Measurements from ENCODE around the gene CEACAM6.
"Not testable (repeated sequence)": the region's sequence is repeated elsewhere in the genome, so short reads cannot be mapped to it uniquely, and the experiment has no call there.

Gene CEACAM6

DNA sequence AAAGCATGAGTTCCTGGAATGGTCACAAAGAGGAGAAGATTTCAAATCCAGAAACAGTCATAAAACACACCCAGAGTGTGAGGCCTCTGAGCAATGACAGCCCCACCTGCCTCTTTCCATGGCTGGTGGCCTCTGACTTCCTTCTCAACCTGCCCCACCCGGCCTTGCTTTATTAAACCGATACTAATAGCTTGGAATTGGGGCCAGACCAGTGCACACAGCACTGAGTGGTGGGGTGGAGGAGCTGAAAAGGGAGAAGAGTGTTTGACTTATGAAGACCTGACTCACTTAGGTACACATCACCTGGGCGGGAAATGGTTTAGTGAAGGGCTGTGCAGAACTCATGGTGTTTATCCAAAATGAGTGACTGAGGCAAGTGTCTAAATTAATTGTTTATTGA lies 20.7 kb upstream of the CEACAM6 start:
- DNase-seq: no peak
- no peaks in the 10 kb centered on the region for H3K9me3 Mint-ChIP-seq
- H3K4me1 Mint-ChIP-seq (ENCODE audit: low read depth in 2 of 2): no peaks in the 10 kb centered on the region
- no peaks in the 10 kb centered on the region for H3K36me3 Mint-ChIP-seq (ENCODE audit: insufficient read depth)
- H3K27ac Mint-ChIP-seq: no peak overlapping the region
- peaks cover 48 to 58% of the 10 kb centered on the region in 2 donors for H3K27me3 Mint-ChIP-seq
- no peak for ATAC-seq (replicated peaks)
- H3K4me3 Mint-ChIP-seq: no peak overlapping the region

DNA sequence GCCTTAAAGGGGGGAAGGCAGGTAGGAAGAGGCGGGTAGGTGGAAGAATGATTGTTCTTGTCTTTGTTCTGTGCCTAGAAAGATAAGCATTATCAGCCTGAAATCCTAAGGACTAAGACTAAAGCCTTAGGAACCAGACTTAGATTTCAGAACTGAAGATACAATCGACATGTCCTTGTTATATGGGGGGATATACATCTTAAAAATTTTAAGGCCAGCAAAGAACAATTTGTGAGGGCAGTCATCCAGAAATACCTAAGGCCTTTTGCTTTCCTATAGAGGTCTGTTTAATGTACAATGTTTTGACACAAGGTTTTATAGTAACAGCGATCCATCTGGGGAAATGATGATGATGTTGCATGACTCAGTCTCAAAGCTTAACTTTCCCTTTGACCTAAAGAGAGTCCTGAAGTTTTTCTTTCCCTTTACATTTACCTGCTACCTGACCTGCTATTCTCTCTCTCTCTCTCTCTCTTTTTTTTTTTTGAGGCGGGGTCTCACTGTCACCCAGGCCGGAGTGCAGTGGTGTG lies 20.2 kb upstream of the CEACAM6 start:
- Mint-ChIP-seq H3K4me3 (no peak overlapping the region), H3K27ac (no peak overlapping the region), H3K27me3 (peaks cover 54 to 58% of the 10 kb centered on the region in 2 donors), H3K9me3 (no peaks in the 10 kb centered on the region), H3K36me3 (ENCODE audit: insufficient read depth) (no peaks in the 10 kb centered on the region), H3K4me1 (ENCODE audit: low read depth in 2 of 2) (no peaks in the 10 kb centered on the region)
- ATAC-seq (replicated peaks): no peak
- no peak for DNase-seq

DNA sequence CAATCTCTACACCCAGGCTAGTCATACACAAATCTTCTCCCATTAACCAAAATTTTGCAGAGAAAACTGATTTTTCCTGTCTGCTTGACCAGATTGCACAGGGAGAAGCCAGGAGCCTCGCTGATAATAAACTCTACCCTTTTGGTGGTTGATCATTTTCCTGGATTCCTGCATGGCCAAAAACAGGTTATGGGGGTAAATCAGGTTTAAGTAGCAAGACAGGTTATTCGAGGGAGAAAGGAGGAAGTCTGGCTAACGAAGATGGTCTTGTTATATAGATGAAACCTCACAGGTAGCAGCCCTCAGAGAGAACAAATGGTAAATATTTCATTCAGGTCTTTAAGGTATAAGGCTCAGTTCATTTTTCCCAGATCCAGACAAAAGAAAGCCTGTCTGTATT lies 16.0 kb upstream of the CEACAM6 start:
- no peak for DNase-seq
- Mint-ChIP-seq H3K4me1 (ENCODE audit: low read depth in 2 of 2) (no peaks in the 10 kb centered on the region), H3K9me3 (no peaks in the 10 kb centered on the region), H3K4me3 (no peak overlapping the region), H3K36me3 (ENCODE audit: insufficient read depth) (no peaks in the 10 kb centered on the region), H3K27me3 (peaks cover 37 to 60% of the 10 kb centered on the region in 2 donors), H3K27ac (no peak overlapping the region)
- ATAC-seq (replicated peaks): no peak

DNA sequence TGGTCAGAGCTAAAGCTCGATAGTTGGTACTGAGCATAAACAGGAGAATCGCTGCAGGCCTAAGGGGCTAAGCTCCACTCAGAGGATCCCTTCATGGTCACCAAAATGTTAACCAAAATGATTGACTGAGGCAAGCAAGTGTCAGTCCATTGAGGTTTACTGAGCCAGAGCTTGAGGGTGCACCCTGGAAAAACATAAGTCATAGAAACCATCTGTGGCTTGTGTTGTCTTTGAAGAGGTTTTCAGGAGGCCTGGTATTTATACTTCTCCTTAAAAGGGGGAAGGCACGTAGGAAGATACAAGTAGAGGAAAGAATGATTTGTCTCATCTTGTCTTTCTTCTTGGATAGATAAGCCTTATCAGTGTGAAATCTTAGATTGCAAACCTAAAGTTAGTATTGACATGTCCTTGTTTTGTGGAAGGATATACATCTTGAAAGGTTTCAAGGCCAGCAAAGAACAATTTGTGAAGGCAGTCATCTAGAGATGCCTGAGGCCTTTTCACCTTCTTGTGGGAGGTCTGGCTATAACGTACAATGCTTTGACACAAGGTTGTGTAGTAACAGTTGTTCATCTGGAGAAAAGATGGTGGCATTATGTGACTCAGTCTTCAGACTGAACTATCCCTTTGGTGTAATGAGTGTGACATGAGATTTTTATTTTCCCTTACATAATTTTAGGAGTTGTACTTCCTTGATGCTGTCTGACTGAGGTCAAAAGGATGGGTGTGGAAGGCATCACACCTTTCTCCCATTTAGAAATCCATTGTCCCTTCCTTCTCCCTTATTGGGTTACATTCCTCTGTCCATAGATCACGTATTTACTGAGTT lies 14.7 kb upstream of the CEACAM6 start:
- Mint-ChIP-seq H3K27me3 (peaks cover 36 to 60% of the 10 kb centered on the region in 2 donors), H3K27ac (no peak overlapping the region), H3K36me3 (ENCODE audit: insufficient read depth) (no peaks in the 10 kb centered on the region), H3K4me3 (no peak overlapping the region), H3K4me1 (ENCODE audit: low read depth in 2 of 2) (no peaks in the 10 kb centered on the region), H3K9me3 (no peaks in the 10 kb centered on the region)
- DNase-seq: no peak
- no peak for ATAC-seq (replicated peaks)

DNA sequence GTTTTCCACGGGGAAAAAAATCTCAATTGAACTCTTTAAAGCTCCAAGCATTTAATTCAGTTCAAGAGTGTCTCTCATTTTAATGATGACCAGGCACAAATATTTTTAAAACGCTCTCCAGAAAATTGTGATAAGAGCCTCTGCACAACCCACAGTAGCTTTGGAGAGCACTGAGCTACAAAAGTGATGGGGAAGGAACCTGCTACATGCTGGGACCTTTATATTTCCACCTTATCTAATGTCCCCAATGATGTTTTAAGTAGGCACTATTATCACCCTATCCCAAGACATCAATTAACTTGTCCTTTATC lies 14.1 kb upstream of the CEACAM6 start:
- DNase-seq: no peak
- no peaks in the 10 kb centered on the region for H3K9me3 Mint-ChIP-seq
- ATAC-seq (replicated peaks): no peak
- H3K36me3 Mint-ChIP-seq (ENCODE audit: insufficient read depth): no peaks in the 10 kb centered on the region
- peaks cover 36 to 63% of the 10 kb centered on the region in 2 donors for H3K27me3 Mint-ChIP-seq
- H3K4me3 Mint-ChIP-seq: no peak overlapping the region
- no peak overlapping the region for H3K27ac Mint-ChIP-seq
- peaks cover 0 to 1% of the 10 kb centered on the region in 2 donors for H3K4me1 Mint-ChIP-seq (ENCODE audit: low read depth in 2 of 2)

DNA sequence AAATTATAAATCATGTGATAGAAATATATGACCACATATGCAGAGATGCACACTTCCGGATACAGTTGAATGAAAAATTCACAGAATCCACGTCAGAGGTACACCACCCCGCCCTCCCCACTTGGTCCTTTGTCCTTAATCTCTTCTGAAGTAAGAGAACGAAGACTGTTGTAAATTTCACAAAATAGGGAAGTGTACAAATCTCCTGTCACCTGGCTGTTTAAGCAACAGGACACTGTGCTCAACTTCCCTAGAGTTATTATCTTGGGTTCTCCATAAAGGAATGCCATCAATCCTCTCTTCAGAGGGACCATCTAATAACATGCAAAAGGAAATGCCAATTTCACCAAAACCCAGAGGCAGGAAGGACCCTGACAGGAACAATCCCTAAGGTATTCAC lies 10.5 kb upstream of the CEACAM6 start:
- Mint-ChIP-seq H3K4me3 (no peak overlapping the region), H3K4me1 (ENCODE audit: low read depth in 2 of 2) (peaks cover 0 to 1% of the 10 kb centered on the region in 2 donors), H3K27me3 (peaks cover 53 to 77% of the 10 kb centered on the region in 2 donors), H3K9me3 (no peaks in the 10 kb centered on the region), H3K27ac (no peak overlapping the region), H3K36me3 (ENCODE audit: insufficient read depth) (no peaks in the 10 kb centered on the region)
- ATAC-seq (replicated peaks) (no peak), DNase-seq (no peak)

DNA sequence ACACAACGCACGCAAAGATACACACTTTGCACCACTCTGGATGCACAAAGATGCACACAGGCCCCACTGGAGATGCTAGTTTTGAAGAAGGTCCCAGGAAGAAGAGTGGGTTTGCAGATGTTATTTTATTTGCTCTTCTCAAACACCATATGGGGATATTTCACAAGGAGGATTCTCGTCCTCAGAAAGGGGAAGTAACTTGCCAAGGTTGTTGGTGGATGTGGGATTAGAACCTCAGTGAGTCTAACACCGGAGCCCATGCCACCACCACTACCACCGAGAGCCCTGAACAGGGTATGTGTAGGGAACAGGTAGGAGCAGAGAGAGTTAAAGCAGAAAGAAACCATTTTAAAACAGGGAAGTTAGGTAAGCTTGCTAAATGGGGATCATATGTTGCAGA lies 9.6 kb upstream of the CEACAM6 start:
- Mint-ChIP-seq H3K27ac (no peak overlapping the region), H3K27me3 (peaks cover 57 to 74% of the 10 kb centered on the region in 2 donors), H3K4me1 (ENCODE audit: low read depth in 2 of 2) (peaks cover 0 to 1% of the 10 kb centered on the region in 2 donors), H3K4me3 (no peak overlapping the region), H3K36me3 (ENCODE audit: insufficient read depth) (no peaks in the 10 kb centered on the region), H3K9me3 (no peaks in the 10 kb centered on the region)
- DNase-seq (no peak), ATAC-seq (replicated peaks) (no peak)

DNA sequence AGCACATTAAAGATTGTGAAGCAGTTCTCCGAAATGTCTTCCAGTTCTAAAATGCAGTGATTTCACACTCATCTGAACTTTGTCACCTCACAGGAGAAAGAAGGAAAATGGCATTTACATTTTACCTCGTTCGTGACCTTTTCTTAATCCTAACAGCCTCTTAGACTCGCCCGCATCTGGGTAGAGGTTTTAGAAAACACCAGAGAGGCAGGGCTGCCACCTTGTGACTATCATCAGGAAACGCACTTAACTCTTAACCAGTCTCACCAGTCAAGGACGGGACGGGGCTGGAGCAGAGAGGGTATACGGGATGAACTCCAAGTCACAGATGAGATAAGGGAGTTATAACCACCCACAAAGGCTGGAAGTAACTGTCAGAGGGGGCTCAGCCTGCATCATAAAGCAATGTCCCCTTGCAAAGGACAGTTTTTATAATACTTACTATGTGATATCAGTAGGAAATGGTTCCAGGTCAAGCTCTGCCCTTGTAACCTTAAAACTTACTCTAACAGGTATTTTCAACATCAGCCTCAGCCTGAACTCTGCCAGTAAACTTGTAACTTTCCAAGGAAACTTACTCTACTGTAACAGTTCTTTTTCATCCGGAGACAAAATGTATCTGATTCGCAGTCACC lies 8.6 kb upstream of the CEACAM6 start:
- H3K27ac Mint-ChIP-seq: no peak overlapping the region
- ATAC-seq (replicated peaks) (peak; percentile 68), DNase-seq (peak in 2 of 3 experiments; percentile 22 to 24)
- H3K36me3 Mint-ChIP-seq (ENCODE audit: insufficient read depth): no peaks in the 10 kb centered on the region
- peaks cover 0 to 1% of the 10 kb centered on the region in 2 donors for H3K4me1 Mint-ChIP-seq (ENCODE audit: low read depth in 2 of 2)
- peaks cover 57 to 71% of the 10 kb centered on the region in 2 donors for H3K27me3 Mint-ChIP-seq
- H3K4me3 Mint-ChIP-seq: no peak overlapping the region
- no peaks in the 10 kb centered on the region for H3K9me3 Mint-ChIP-seq

DNA sequence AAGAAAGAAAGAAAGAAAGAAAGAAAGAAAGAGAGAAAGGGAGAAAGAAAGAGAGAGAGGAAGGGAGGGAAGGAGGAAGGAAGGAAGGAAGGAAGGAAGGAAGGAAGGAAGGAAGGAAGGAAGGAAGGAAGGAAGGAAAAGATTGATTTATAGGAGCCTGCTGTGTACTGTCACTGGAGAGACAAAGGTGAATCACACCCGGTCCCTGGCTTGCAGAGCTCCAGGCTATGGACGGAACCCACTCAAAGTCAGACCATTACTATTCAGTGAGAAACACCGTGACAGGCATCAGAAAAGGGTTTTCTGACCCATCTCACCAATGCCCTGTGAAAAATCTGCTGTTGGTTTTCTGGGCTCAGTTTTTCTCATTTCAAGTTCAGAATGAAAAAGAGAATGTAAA lies 7.3 kb upstream of the CEACAM6 start:
- H3K4me3 Mint-ChIP-seq: no peak overlapping the region
- no peak for ATAC-seq (replicated peaks)
- H3K27me3 Mint-ChIP-seq: peaks cover 69 to 80% of the 10 kb centered on the region in 2 donors

DNA sequence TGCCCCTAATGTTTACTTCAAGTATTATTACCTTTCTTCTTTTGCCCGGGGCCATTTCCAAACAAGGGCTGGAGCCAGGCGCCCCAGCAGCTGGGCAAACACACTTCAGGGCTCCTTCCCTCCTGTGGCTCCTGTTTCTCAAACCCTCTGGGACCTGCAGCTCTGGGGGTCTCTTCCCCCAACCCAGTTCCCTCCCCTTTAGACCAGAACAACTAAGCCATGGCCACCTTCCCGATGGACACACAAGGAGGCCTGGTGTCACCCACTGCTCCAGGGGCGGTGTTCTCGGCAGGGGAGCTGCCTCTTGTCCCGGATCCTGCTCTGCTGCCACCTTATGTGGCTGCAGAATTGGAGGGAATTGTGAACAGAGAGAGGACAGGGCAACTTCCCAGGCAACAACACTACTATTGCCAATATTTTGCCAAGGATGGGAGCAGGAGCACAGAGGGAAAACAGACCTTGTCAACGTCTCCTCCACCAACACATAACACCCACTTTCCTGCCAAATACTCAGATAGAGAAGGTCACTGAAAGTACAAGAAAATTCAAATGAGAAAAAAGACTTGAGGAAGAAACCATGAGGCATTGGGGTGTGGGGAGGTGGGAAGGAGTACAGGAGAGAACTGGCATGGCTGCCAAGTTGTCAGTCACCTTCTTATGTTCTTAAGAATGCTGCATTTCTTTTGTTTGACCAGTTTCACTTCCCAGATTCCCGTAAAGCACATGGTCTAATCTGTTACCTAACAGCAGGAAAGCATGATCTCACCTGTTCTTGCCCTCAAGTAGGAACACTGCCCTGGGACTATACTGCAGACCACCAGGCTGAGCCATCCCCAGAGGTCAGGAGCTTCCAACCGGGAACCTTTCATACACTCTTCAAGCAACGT lies 4.8 kb upstream of the CEACAM6 start:
- not testable (repeated sequence) for H3K4me1 Mint-ChIP-seq (ENCODE audit: low read depth in 2 of 2); DNase-seq; ATAC-seq (replicated peaks); H3K4me3 Mint-ChIP-seq; H3K9me3 Mint-ChIP-seq; H3K36me3 Mint-ChIP-seq (ENCODE audit: insufficient read depth); H3K27ac Mint-ChIP-seq
- peaks cover 68 to 78% of the 10 kb centered on the region in 2 donors for H3K27me3 Mint-ChIP-seq

More for the DNA sequence above, 7.3 kb upstream of the CEACAM6 start:
- DNase-seq: no peak
- Mint-ChIP-seq H3K9me3 (no peaks in the 10 kb centered on the region), H3K4me1 (ENCODE audit: low read depth in 2 of 2) (peaks cover 0 to 1% of the 10 kb centered on the region in 2 donors), H3K27ac (no peak overlapping the region), H3K36me3 (ENCODE audit: insufficient read depth) (no peaks in the 10 kb centered on the region)

DNA sequence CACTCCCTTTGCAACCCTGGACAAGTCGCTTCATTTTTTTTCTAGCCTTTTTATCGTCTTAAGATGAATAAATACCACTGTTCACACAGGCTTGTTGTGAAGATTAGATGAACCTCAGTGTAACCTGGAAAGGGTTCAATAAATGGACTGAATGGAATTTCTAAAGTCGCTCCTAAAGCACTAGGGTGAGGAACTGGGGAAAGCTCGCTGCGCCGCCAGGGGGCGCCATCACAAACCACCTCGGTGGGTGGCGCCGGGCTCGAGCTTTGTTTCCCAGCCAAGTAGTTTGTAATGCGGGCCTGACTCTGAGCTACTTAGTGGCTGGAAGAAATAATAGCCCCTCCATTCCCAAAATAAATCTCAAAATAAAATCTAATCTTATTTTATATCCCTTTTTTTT lies 2.2 kb upstream of the CEACAM6 start:
- DNase-seq (peak; percentile 65 to 69 (median 68)), ATAC-seq (replicated peaks) (peak; percentile 75)
- peaks cover 64 to 66% of the 10 kb centered on the region in 2 donors for H3K27me3 Mint-ChIP-seq
- no peak overlapping the region for H3K27ac Mint-ChIP-seq
- no peaks in the 10 kb centered on the region for H3K9me3 Mint-ChIP-seq
- H3K4me3 Mint-ChIP-seq: no peak overlapping the region
- H3K4me1 Mint-ChIP-seq (ENCODE audit: low read depth in 2 of 2): peaks cover 3 to 6% of the 10 kb centered on the region in 2 donors
- H3K36me3 Mint-ChIP-seq (ENCODE audit: insufficient read depth): no peaks in the 10 kb centered on the region

DNA sequence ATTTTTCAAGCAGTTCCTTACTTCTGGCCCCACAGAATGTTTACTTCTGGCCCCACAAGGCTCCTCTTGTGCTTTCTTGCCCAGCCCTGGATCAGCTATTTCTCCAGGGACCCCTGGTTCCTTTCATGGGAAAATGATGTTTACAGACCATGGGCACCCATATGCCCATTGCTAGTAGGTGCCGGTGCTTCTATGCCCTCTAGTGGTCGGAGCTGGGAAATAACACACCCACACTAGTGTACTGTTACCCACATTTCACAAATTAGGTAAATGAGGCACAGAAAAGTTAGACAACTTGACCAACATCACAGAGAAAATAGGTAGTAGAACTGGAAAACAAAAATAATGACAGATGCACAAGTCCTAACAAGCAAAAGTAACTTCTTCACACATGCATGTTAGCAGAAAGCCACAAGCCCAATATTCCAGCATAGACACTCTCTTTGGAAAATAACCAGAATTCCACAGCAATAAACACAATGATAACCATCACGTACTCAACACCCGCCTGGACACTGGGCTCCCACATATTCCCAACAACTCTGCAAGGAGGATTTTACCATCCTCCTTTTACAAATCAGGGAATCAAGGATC lies 1.3 kb upstream of the CEACAM6 start:
- Mint-ChIP-seq H3K27ac (no peak overlapping the region), H3K9me3 (no peaks in the 10 kb centered on the region), H3K4me1 (ENCODE audit: low read depth in 2 of 2) (peaks cover 3 to 6% of the 10 kb centered on the region in 2 donors), H3K27me3 (peaks cover 64 to 65% of the 10 kb centered on the region in 2 donors), H3K4me3 (no peak overlapping the region), H3K36me3 (ENCODE audit: insufficient read depth) (no peaks in the 10 kb centered on the region)
- ATAC-seq (replicated peaks): peak; percentile 96
- DNase-seq: peak; percentile 61 to 70 (median 62)

DNA sequence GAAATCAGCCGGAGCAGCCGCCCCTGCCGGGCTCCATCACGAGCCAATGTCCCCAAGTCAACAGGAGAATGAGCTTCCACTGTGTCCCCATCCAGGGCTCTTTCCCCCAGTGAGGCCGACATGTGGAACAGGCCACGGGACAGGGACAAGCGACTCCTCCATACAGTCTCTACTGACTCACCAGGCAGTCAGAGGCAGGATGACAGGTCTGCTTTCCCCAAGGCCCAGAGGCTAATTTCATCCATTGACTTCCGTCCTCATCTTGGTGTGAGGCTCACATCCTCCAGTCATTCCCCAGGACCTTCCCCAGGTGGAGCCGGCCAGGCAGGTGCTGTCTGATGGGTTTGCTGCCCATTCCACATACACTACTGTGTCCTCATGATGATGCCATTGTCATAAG lies 3.5 kb downstream of the CEACAM6 start:
- no peaks in the 10 kb centered on the region for H3K9me3 Mint-ChIP-seq
- H3K27me3 Mint-ChIP-seq: peaks cover 76 to 84% of the 10 kb centered on the region in 2 donors
- peaks cover 1 to 2% of the 10 kb centered on the region in 2 donors for H3K4me1 Mint-ChIP-seq (ENCODE audit: low read depth in 2 of 2)
- ATAC-seq (replicated peaks) (no peak), DNase-seq (no peak)
- H3K27ac Mint-ChIP-seq: no peak overlapping the region
- no peak overlapping the region for H3K4me3 Mint-ChIP-seq
- no peaks in the 10 kb centered on the region for H3K36me3 Mint-ChIP-seq (ENCODE audit: insufficient read depth)

All from effector memory CD8-positive, alpha-beta T cell (primary cell).